GM10266 (cell line): ENCODE results near the gene WDPCP.
"Not testable (repeated sequence)": the region's sequence is repeated elsewhere in the genome, so short reads cannot be mapped to it uniquely, and the experiment has no call there.

Experiments
- DNase-seq: peaks from one replicate; pipeline ENCODE4 v3.0.0; 2012; ENCODE audit errors: extremely low spot score
- TF ChIP-seq, protein P1 (sequence below): IDR thresholded peaks from 2 replicates; pipeline ENCODE4 v1.5.1; 2012; ENCODE audit warnings: mild to moderate bottlenecking, low read depth; ENCODE audit not compliant: control insufficient read depth, insufficient read depth; ENCODE audit errors: missing control alignments

The WDPCP gene

GRCh38 chr2:63619328-63619727 is 31.1 kb upstream of the WDPCP start:
- TF ChIP-seq, protein P1, sequence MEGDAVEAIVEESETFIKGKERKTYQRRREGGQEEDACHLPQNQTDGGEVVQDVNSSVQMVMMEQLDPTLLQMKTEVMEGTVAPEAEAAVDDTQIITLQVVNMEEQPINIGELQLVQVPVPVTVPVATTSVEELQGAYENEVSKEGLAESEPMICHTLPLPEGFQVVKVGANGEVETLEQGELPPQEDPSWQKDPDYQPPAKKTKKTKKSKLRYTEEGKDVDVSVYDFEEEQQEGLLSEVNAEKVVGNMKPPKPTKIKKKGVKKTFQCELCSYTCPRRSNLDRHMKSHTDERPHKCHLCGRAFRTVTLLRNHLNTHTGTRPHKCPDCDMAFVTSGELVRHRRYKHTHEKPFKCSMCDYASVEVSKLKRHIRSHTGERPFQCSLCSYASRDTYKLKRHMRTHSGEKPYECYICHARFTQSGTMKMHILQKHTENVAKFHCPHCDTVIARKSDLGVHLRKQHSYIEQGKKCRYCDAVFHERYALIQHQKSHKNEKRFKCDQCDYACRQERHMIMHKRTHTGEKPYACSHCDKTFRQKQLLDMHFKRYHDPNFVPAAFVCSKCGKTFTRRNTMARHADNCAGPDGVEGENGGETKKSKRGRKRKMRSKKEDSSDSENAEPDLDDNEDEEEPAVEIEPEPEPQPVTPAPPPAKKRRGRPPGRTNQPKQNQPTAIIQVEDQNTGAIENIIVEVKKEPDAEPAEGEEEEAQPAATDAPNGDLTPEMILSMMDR, result no peak
- no peak for DNase-seq

GRCh38 chr2:63617366-63617765 is 29.1 kb upstream of the WDPCP start:
- no peak for DNase-seq
- TF ChIP-seq, protein P1, result no peak

GRCh38 chr2:63614983-63615945 is 27.0 kb upstream of the WDPCP start:
- no peak for DNase-seq

DNA sequence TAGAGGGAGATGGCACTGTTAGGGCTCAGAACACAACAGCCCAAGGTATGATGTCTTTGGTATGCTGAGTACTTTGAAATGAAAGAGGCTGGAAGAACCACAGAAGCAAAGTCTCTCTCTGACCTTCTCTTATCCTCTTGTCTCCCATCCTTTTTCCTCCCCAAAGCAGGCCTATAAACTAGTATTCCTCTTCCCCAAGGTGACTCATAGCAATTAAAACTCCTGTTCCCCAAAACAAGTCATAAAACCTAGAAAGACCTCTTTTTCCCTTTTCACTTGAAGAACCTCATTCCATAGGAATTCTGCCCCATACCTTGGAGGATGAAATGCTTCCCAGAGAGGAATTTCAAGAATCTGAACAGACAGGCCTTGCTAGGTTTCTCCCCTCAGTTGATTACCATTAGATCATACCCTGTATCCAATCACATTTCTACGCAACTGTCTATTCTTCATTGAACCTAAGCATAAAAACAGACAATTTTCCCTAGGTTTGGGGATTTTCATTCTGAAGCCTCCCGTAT is 26.2 kb upstream of the WDPCP start:
- DNase-seq, result no peak
- TF ChIP-seq, protein P1, result no peak

More at GRCh38 chr2:63614983-63615945, 27.0 kb upstream of the WDPCP start:
- TF ChIP-seq, protein P1, result no peak

GRCh38 chr2:63613391-63613901 is 25.2 kb upstream of the WDPCP start:
- no peak for DNase-seq
- TF ChIP-seq, protein P1, result no peak

DNA sequence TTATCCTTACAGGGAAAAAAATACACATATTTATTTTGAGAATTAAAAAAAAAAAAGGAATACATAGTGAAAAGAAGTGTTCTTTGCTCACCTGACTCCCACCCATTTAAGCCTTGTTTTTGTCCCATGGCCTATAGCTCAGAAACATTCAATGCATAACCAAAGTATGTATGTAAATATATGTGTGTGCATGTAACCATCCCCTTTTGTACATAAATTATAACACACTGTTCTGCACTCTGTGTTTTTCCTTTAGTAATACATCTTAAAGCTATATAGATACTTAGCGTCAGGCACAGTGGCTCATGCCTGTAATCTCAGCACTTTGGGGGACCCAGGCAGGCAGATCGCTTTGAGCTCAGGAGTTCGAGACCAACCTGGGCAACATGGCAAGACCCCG is 22.2 kb upstream of the WDPCP start:
- DNase-seq, result no peak
- TF ChIP-seq, protein P1, result no peak

DNA sequence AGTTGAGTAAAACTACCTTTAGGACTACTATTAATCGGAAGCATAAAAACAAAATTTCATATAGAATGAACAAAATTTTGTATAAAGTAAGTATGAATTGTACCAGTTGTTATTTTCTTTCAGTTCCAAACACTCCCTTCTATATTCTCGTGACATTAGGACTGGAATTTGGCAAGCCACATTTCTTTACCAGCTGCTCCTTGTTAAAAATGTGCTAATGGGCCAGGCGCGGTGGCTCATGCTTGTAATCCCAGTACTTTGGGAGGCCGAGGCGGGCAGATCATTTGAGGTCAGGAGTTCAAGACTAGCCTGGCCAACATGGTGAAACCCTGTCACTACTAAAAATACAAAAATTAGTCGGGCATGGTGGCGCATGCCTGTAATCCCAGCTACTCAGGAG is 20.6 kb upstream of the WDPCP start:
- DNase-seq, result not testable (repeated sequence)
